GM19463 (cell line): Measurements from ENCODE around the gene UCK2.
A peak's percentile ranks its signal among the peaks of the same experiment; 100 is the strongest.

Experiments
- ATAC-seq: cut with Tn5 transposase; IDR thresholded peaks from one replicate; pipeline ENCODE4 v1.9.1; 2021; ENCODE audit warnings: mild to moderate bottlenecking, moderate library complexity; ENCODE audit not compliant: unreplicated experiment

UCK2 gene

GRCh38 chr1:165877411-165877810, 50.0 kb downstream of the UCK2 start:
- no peak for ATAC-seq

- ATAC-seq, result peak; percentile 68
These were observed 50.6 kb downstream of the UCK2 start for GRCh38 chr1:165877940-165878556.

GRCh38 chr1:165879946-165880345, 52.5 kb downstream of the UCK2 start:
- ATAC-seq, result no peak

- ATAC-seq, result no peak
These were observed 53.6 kb downstream of the UCK2 start for GRCh38 chr1:165880993-165881392.

- ATAC-seq, result no peak
These were observed 54.9 kb downstream of the UCK2 start for GRCh38 chr1:165882168-165882837.

- ATAC-seq, result no peak
These were observed 55.6 kb downstream of the UCK2 start for GRCh38 chr1:165883056-165883455.

- ATAC-seq, result no peak
These were observed 56.7 kb downstream of the UCK2 start for GRCh38 chr1:165884009-165884689.

- ATAC-seq, result peak; percentile 51
These were observed 57.4 kb downstream of the UCK2 start for GRCh38 chr1:165884690-165885304.

- ATAC-seq, result no peak
These were observed 57.9 kb downstream of the UCK2 start for GRCh38 chr1:165885305-165885694.

GRCh38 chr1:165886193-165886592, 58.8 kb downstream of the UCK2 start:
- no peak for ATAC-seq

- no peak for ATAC-seq
These were observed 59.6 kb downstream of the UCK2 start for GRCh38 chr1:165886983-165887382.

GRCh38 chr1:165887877-165888551, 60.6 kb downstream of the UCK2 start:
- no peak for ATAC-seq

- no peak for ATAC-seq
These were observed 61.1 kb downstream of the UCK2 start for GRCh38 chr1:165888552-165888920.

GRCh38 chr1:165890684-165891083, 63.3 kb downstream of the UCK2 start:
- no peak for ATAC-seq

GRCh38 chr1:165891111-165891860, 63.9 kb downstream of the UCK2 start:
- ATAC-seq, result no peak

GRCh38 chr1:165892935-165893334, 65.5 kb downstream of the UCK2 start:
- no peak for ATAC-seq

- ATAC-seq, result no peak
These were observed 66.1 kb downstream of the UCK2 start for GRCh38 chr1:165893507-165893906.

- ATAC-seq, result no peak
These were observed 67.2 kb downstream of the UCK2 start for GRCh38 chr1:165894591-165894990.

- ATAC-seq, result no peak
These were observed 68.0 kb downstream of the UCK2 start for GRCh38 chr1:165895451-165895871.

GRCh38 chr1:165896277-165896676, 68.9 kb downstream of the UCK2 start:
- ATAC-seq, result no peak
